Common myeloid progenitor, CD34-positive (primary cell): ENCODE results near the gene HPRT1.

Experiments
- CTCF ChIA-PET: fragments of 350-600 bp; sonication (Branson Sonifier 250); formaldehyde crosslinking; loops from one replicate; lab custom pipeline; 2021; ENCODE audit warnings: antibody characterized with exemption; lab: Charles Lee
- POLR2A ChIA-PET: fragments of 350-600 bp; sonication (Branson Sonifier 250); formaldehyde crosslinking; loops from one replicate; lab custom pipeline; 2021; ENCODE audit warnings: antibody characterized with exemption; lab: Charles Lee
- DNase-seq, 3 donors: peaks; one replicate each; pipeline versions ENCODE4 v3.0.0 to v3.0.0-alpha.2; 2013
- H3K27ac ChIP-seq, 2 experiments: 1 replicate in 1 of 2; 2 replicates in 1 of 2; pipeline ENCODE4 v1.7.0; 2013; ENCODE audit warnings: inconsistent platforms in 2 of 2, low read length in 2 of 2, mild to moderate bottlenecking in 2 of 2, low read depth in 1 of 2, moderate library complexity in 1 of 2; ENCODE audit not compliant: severe bottlenecking in 2 of 2, insufficient read depth in 1 of 2, poor library complexity in 1 of 2
- H3K27me3 ChIP-seq, 5 experiments: replicated peaks in 2 of 5; 1 replicate in 3 of 5; 2 replicates in 2 of 5; pipeline versions ENCODE4 v1.6.1 to v1.7.0; 2013; ENCODE audit warnings: low read length in 4 of 5, mild to moderate bottlenecking in 2 of 5, moderate library complexity in 2 of 5, inconsistent platforms in 1 of 5; ENCODE audit not compliant: insufficient read depth in 5 of 5, control insufficient read depth in 4 of 5
- H3K36me3 ChIP-seq, 4 experiments: 1 replicate in 2 of 4; 2 replicates in 2 of 4; pipeline versions ENCODE4 v1.6.1 to v1.7.0; 2013; ENCODE audit warnings: low read length in 3 of 4, control low read depth in 1 of 4, mild to moderate bottlenecking in 1 of 4; ENCODE audit not compliant: control insufficient read depth in 4 of 4, insufficient read depth in 4 of 4
- H3K4me1 ChIP-seq, 4 experiments: 1 replicate in 3 of 4; 2 replicates in 1 of 4; pipeline versions ENCODE4 v1.6.1 to v1.7.1; 2013; ENCODE audit warnings: low read length in 3 of 4, mild to moderate bottlenecking in 3 of 4, control low read depth in 1 of 4, inconsistent platforms in 1 of 4, moderate library complexity in 1 of 4; ENCODE audit not compliant: control insufficient read depth in 4 of 4, insufficient read depth in 4 of 4; ENCODE audit errors: control extremely low read depth in 1 of 4
- H3K4me3 ChIP-seq, 7 experiments: 1 replicate in 4 of 7; 2 replicates in 3 of 7; pipeline versions ENCODE4 v1.5.1 to v1.7.0; 2013; ENCODE audit warnings: mild to moderate bottlenecking in 7 of 7, low read length in 6 of 7, moderate library complexity in 6 of 7, inconsistent platforms in 2 of 7, low read depth in 2 of 7, control low read depth in 1 of 7; ENCODE audit not compliant: insufficient read depth in 4 of 7, control insufficient read depth in 1 of 7; ENCODE audit errors: extremely low read depth in 1 of 7
- H3K9me3 ChIP-seq, 5 experiments: 1 replicate in 4 of 5; 2 replicates in 1 of 5; pipeline versions ENCODE4 v1.6.1 to v1.7.1; 2013; ENCODE audit warnings: low read length in 4 of 5, mild to moderate bottlenecking in 2 of 5, inconsistent platforms in 1 of 5, low read depth in 1 of 5, moderate library complexity in 1 of 5; ENCODE audit not compliant: control insufficient read depth in 4 of 5, insufficient read depth in 2 of 5; ENCODE audit errors: control extremely low read depth in 1 of 5
- WGBS: methylation state at CpG from one replicate; pipeline ENCODE4 v1.1.5; 2013; ENCODE audit not compliant: insufficient coverage; 5-methylcytosine and 5-hydroxymethylcytosine counted together

Gene HPRT1

DNA sequence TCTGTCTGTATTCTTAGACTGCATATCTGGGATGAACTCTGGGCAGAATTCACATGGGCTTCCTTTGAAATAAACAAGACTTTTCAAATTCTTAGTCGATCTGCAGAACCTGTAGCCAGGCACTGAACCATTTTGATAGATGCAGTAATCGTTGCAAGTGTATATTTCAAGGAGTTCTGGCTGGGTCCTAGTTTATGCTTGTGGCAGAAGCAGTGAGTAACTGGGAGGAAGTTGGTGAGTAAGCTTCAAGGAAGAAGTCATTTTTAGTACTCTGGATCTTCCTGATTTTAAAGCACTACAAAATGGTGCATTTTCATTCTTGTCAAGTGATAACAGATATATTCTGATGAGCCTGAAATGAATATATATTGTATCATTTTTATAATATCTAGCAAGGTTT lies 9.5 kb downstream of the HPRT1 start:
- no peaks in the 10 kb centered on the region for H3K27me3 ChIP-seq
- peak in 2 of 3 donors; percentile 20 to 43 for DNase-seq
- ChIA-PET POLR2A (no interaction called here), CTCF (interaction anchor here (0.6 kb wide), 1 partner anchor 494 kb away, joined by 3 read pairs; no protein-coding TSS in a partner anchor)
- H3K4me1 ChIP-seq = peaks cover 0 to 7% (median 2%) of the 10 kb centered on the region in 4 experiments
- H3K36me3 ChIP-seq = peaks cover 0 to 2% (median 0%) of the 10 kb centered on the region in 4 experiments
- H3K27ac ChIP-seq = no peak overlapping the region
- H3K9me3 ChIP-seq = no peaks in the 10 kb centered on the region
- 31% methylated on average over 2 of the region's 2 CpGs for WGBS
- peak overlapping the region in 1 of 7 experiments; percentile 23 for H3K4me3 ChIP-seq

DNA sequence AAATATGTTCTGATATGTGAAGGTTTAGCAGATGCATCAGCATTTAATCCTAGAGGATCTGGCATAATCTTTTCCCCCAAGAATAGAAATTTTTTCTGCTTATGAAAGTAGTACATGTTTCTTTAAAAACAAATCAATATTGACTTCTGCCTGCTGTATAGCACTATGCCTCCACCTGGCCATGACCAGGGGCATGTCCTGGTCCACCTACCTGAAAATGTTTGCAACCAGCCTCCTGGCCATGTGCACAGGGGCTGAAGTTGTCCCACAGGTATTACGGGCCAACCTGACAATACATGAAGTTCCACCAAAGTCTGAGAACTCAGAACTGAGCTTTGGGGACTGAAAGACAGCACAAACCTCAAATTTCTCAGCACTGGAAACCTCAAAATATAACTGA lies 10.0 kb downstream of the HPRT1 start:
- DNase-seq = no peak
- peaks cover 0 to 7% (median 2%) of the 10 kb centered on the region in 4 experiments for H3K4me1 ChIP-seq
- H3K36me3 ChIP-seq = peaks cover 0 to 2% (median 0%) of the 10 kb centered on the region in 4 experiments
- no peak overlapping the region for H3K27ac ChIP-seq
- ChIA-PET POLR2A (no interaction called here), CTCF (no interaction called here)
- H3K4me3 ChIP-seq = no peak overlapping the region
- no CpG with 5 or more reads among the region's 1 CpG for WGBS
- H3K27me3 ChIP-seq = no peaks in the 10 kb centered on the region
- H3K9me3 ChIP-seq = no peaks in the 10 kb centered on the region

DNA sequence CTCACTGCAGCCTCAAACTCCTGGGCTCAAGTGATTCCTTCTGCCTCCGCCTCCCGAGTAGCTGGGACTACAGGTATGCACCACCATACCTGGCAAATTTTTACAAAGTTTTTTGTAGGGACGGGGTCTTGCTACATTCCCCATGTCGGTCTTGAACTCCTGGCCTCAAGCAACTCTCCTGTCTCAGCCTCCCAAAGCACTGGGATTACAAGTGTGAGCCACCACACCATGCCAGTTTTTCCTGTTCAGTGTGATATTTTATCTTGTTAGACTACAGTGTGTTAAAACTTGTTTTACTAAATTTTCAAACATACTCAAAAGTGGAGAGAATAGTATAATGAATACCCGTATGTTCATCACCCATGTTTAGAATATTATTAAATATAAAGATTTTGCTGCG lies 12.1 kb downstream of the HPRT1 start:
- DNase-seq = no peak
- no peak overlapping the region for H3K4me3 ChIP-seq
- ChIA-PET CTCF (no interaction called here), POLR2A (no interaction called here)
- H3K4me1 ChIP-seq = peaks cover 0 to 7% (median 2%) of the 10 kb centered on the region in 4 experiments
- H3K27ac ChIP-seq = no peak overlapping the region
- no peaks in the 10 kb centered on the region for H3K27me3 ChIP-seq
- peaks cover 0 to 11% (median 5%) of the 10 kb centered on the region in 4 experiments for H3K36me3 ChIP-seq
- H3K9me3 ChIP-seq = no peaks in the 10 kb centered on the region
- 92% methylated on average over 2 of the region's 6 CpGs for WGBS

- POLR2A ChIA-PET = no interaction called here
- H3K4me3 ChIP-seq = no peak overlapping the region
- WGBS = no CpG with 5 or more reads among the region's 1 CpG
- no peaks in the 10 kb centered on the region for H3K27me3 ChIP-seq
- no peaks in the 10 kb centered on the region for H3K4me1 ChIP-seq
- peaks cover 0 to 16% (median 5%) of the 10 kb centered on the region in 4 experiments for H3K36me3 ChIP-seq
- CTCF ChIA-PET = no interaction called here
- DNase-seq = no peak
- no peak overlapping the region for H3K27ac ChIP-seq
- no peaks in the 10 kb centered on the region for H3K9me3 ChIP-seq
Observed at GRCh38 chrX:134476284-134476683, 16.3 kb downstream of the HPRT1 start.

GRCh38 chrX:134478374-134478773 lies 18.4 kb downstream of the HPRT1 start:
- ChIA-PET CTCF (no interaction called here), POLR2A (no interaction called here)
- no peak overlapping the region for H3K27ac ChIP-seq
- H3K27me3 ChIP-seq = no peaks in the 10 kb centered on the region
- no peaks in the 10 kb centered on the region for H3K4me1 ChIP-seq
- H3K4me3 ChIP-seq = no peak overlapping the region
- H3K9me3 ChIP-seq = no peaks in the 10 kb centered on the region
- 94% methylated on average over 3 of the region's 4 CpGs for WGBS
- no peak for DNase-seq
- peaks cover 0 to 16% (median 6%) of the 10 kb centered on the region in 4 experiments for H3K36me3 ChIP-seq

DNA sequence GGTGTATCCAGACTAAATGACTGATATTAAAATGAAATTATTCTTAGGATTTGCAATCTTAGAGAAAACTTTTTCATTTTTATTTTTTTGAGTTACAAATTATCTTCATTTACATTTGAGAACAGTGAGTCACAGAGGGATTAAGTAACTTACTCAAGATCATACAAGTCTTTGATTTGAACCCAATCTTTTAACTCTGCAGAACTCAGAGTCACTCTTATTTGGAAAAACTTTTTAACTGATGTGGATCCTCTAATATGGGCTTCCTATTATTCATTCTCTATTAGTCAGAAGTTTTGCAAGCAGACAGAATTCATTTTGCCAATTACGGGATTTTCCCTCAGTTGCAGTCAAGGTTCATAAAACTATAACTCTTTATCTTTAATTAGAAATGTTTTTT lies 20.1 kb downstream of the HPRT1 start:
- no CpG with 5 or more reads among the region's 1 CpG for WGBS
- Histone ChIP-seq H3K4me1 (no peaks in the 10 kb centered on the region), H3K4me3 (no peak overlapping the region), H3K27ac (no peak overlapping the region), H3K36me3 (peaks cover 0 to 17% (median 9%) of the 10 kb centered on the region in 4 experiments), H3K9me3 (no peaks in the 10 kb centered on the region), H3K27me3 (no peaks in the 10 kb centered on the region)
- ChIA-PET POLR2A (interaction anchor here (0.6 kb wide), 1 partner anchor 274 kb away, joined by 3 read pairs; no protein-coding TSS in a partner anchor), CTCF (no interaction called here)
- DNase-seq = no peak

- no peak for DNase-seq
- no peak overlapping the region for H3K27ac ChIP-seq
- H3K4me3 ChIP-seq = no peak overlapping the region
- no CpG with 5 or more reads among the region's 2 CpGs for WGBS
- ChIA-PET POLR2A (no interaction called here), CTCF (no interaction called here)
- H3K27me3 ChIP-seq = no peaks in the 10 kb centered on the region
- H3K36me3 ChIP-seq = peaks cover 0 to 10% (median 4%) of the 10 kb centered on the region in 4 experiments
- no peaks in the 10 kb centered on the region for H3K9me3 ChIP-seq
- H3K4me1 ChIP-seq = no peaks in the 10 kb centered on the region
Observed at GRCh38 chrX:134481339-134481738, 21.4 kb downstream of the HPRT1 start.
